DMS79 (cell line): ENCODE results near the gene ADAMTS12.
"Not testable (repeated sequence)": the region's sequence is repeated elsewhere in the genome, so short reads cannot be mapped to it uniquely, and the experiment has no call there.

Experiments
- DNase-seq: peaks from one replicate; lab custom pipeline; 2025; lab: John Stamatoyannopoulos, UW

ADAMTS12 gene

GRCh38 chr5:33524476-33524875 is 367.3 kb downstream of the ADAMTS12 start:
- no peak for DNase-seq

GRCh38 chr5:33523208-33523771 is 368.5 kb downstream of the ADAMTS12 start:
- no peak for DNase-seq

GRCh38 chr5:33516421-33516820 is 375.4 kb downstream of the ADAMTS12 start:
- no peak for DNase-seq

- DNase-seq: not testable (repeated sequence)
These were observed 376.4 kb downstream of the ADAMTS12 start for GRCh38 chr5:33515366-33515765.

GRCh38 chr5:33513462-33514185 is 378.2 kb downstream of the ADAMTS12 start:
- DNase-seq: no peak

- DNase-seq: no peak
These were observed 382.8 kb downstream of the ADAMTS12 start for GRCh38 chr5:33509036-33509435.

- no peak for DNase-seq
These were observed 384.4 kb downstream of the ADAMTS12 start for GRCh38 chr5:33507426-33507825.

GRCh38 chr5:33504570-33504969 is 387.2 kb downstream of the ADAMTS12 start:
- no peak for DNase-seq

- no peak for DNase-seq
These were observed 389.9 kb downstream of the ADAMTS12 start for GRCh38 chr5:33501899-33502298.

GRCh38 chr5:33501260-33501659 is 390.5 kb downstream of the ADAMTS12 start:
- no peak for DNase-seq

GRCh38 chr5:33494466-33494865 is 397.3 kb downstream of the ADAMTS12 start:
- no peak for DNase-seq

- no peak for DNase-seq
These were observed 399.8 kb downstream of the ADAMTS12 start for GRCh38 chr5:33491941-33492340.

- DNase-seq: no peak
These were observed 401.6 kb downstream of the ADAMTS12 start for GRCh38 chr5:33490071-33490665.

GRCh38 chr5:33489481-33490067 is 402.2 kb downstream of the ADAMTS12 start:
- no peak for DNase-seq

GRCh38 chr5:33488558-33489355 is 403.0 kb downstream of the ADAMTS12 start:
- no peak for DNase-seq

GRCh38 chr5:33487236-33487635 is 404.6 kb downstream of the ADAMTS12 start:
- DNase-seq: no peak

GRCh38 chr5:33482335-33482734 is 409.5 kb downstream of the ADAMTS12 start:
- no peak for DNase-seq

- DNase-seq: no peak
These were observed 410.9 kb downstream of the ADAMTS12 start for GRCh38 chr5:33480876-33481275.

GRCh38 chr5:33479311-33479710 is 412.5 kb downstream of the ADAMTS12 start:
- DNase-seq: no peak

- no peak for DNase-seq
These were observed 414.0 kb downstream of the ADAMTS12 start for GRCh38 chr5:33477816-33478215.

- DNase-seq: no peak
These were observed 414.8 kb downstream of the ADAMTS12 start for GRCh38 chr5:33476992-33477391.

GRCh38 chr5:33475706-33476105 is 416.1 kb downstream of the ADAMTS12 start:
- DNase-seq: no peak
